Stomach smooth muscle (tissue), 2 donors: Measurements from ENCODE around the gene SLC16A1.
A peak's percentile ranks its signal among the peaks of the same experiment; 100 is the strongest.
"Not testable (repeated sequence)": the region's sequence is repeated elsewhere in the genome, so short reads cannot be mapped to it uniquely, and the experiment has no call there.

Source experiments
- H3K27ac ChIP-seq: one replicate; pipeline ENCODE4 v1.7.0; 2013; ENCODE audit warnings: mild to moderate bottlenecking, low read length, inconsistent platforms
- H3K27me3 ChIP-seq, 2 donors: one replicate each; pipeline ENCODE4 v1.7.0; 2013; ENCODE audit warnings: low read length in 2 of 2; ENCODE audit not compliant: insufficient read depth in 2 of 2, control insufficient read depth in 1 of 2
- H3K36me3 ChIP-seq, 2 donors: one replicate each; pipeline ENCODE4 v1.7.0; 2013; ENCODE audit warnings: low read length in 2 of 2; ENCODE audit not compliant: control insufficient read depth in 2 of 2, insufficient read depth in 2 of 2
- H3K4me1 ChIP-seq: one replicate; pipeline ENCODE4 v1.7.0; 2013; ENCODE audit warnings: low read length; ENCODE audit not compliant: control insufficient read depth, insufficient read depth
- H3K4me3 ChIP-seq, 2 donors: one replicate each; pipeline ENCODE4 v1.7.0; 2013; ENCODE audit warnings: low read length in 2 of 2
- H3K9ac ChIP-seq, 2 donors: one replicate each; pipeline ENCODE4 v1.7.0; 2013; ENCODE audit warnings: low read length in 2 of 2, mild to moderate bottlenecking in 1 of 2
- H3K9me3 ChIP-seq, 2 donors: one replicate each; pipeline ENCODE4 v1.7.0; 2013; ENCODE audit warnings: low read length in 2 of 2; ENCODE audit not compliant: control insufficient read depth in 2 of 2
- donor health status: healthy.
- donor health status: Pancreatic carcinoma.

SLC16A1 gene

DNA sequence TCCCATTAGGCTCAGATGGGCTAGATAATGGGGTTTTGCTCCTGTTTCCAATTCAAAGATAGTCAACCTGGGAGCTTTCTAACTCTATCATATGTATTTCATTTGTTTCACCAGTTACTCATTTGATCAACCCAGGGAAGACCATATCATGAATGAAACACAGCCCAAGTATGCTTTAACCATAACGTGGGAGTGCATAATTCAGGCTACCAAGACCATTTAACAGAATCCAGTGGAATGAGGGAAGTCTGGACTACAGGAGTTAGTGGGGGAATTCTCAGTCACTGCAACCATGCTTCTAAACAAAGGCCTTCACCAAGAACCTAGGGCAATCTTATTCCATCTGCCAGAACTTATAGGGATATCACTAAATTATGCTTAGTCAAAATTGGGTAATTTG is 15.0 kb upstream of the SLC16A1 start:
- Histone ChIP-seq H3K27me3 (no peaks in the 10 kb centered on the region), H3K36me3 (peaks cover 10 to 12% of the 10 kb centered on the region in 2 donors), H3K9me3 (no peaks in the 10 kb centered on the region), H3K4me1 (no peaks in the 10 kb centered on the region), H3K4me3 (no peak overlapping the region), H3K27ac (no peak overlapping the region), H3K9ac (no peak overlapping the region)

- no peaks in the 10 kb centered on the region for H3K27me3 ChIP-seq
- H3K27ac ChIP-seq: no peak overlapping the region
- no peaks in the 10 kb centered on the region for H3K9me3 ChIP-seq
- H3K4me1 ChIP-seq: no peaks in the 10 kb centered on the region
- H3K4me3 ChIP-seq: no peak overlapping the region
- peaks cover 10% of the 10 kb centered on the region in 2 donors for H3K36me3 ChIP-seq
- no peak overlapping the region for H3K9ac ChIP-seq
Observed at GRCh38 chr1:112964347-112964746, 8.4 kb upstream of the SLC16A1 start.

DNA sequence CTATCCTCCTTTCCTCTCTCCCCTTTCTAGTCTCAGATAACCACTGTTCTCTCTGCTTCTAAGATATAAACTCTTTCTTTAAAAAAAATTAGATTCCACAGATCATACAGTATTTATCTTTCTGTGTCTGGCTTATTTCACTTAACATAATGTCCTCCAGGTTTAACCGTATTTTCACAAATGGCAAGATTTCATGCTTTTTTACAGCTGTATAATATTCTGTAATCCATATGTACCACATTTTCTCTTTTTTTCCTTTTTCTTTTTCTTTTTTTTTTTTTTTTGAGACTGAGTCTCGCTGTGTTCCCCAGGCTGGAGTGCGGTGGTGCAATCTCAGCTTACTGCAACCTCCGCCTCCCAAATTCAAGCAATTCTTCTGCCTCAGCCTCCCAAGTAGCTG is 5.1 kb upstream of the SLC16A1 start:
- Histone ChIP-seq H3K4me3 (no peak overlapping the region), H3K9me3 (no peaks in the 10 kb centered on the region), H3K9ac (no peak overlapping the region), H3K36me3 (peaks cover 0 to 3% of the 10 kb centered on the region in 2 donors), H3K27ac (no peak overlapping the region), H3K27me3 (no peaks in the 10 kb centered on the region), H3K4me1 (peaks cover 10% of the 10 kb centered on the region)

- Histone ChIP-seq H3K36me3 (no peaks in the 10 kb centered on the region), H3K9me3 (no peaks in the 10 kb centered on the region), H3K9ac (no peak overlapping the region), H3K27ac (no peak overlapping the region), H3K4me1 (peaks cover 10% of the 10 kb centered on the region), H3K27me3 (no peaks in the 10 kb centered on the region), H3K4me3 (no peak overlapping the region)
Observed at GRCh38 chr1:112960384-112960783, 4.4 kb upstream of the SLC16A1 start.

GRCh38 chr1:112958236-112958635 is 2.2 kb upstream of the SLC16A1 start:
- not testable (repeated sequence) for H3K36me3 ChIP-seq

GRCh38 chr1:112957133-112957812 is 1.3 kb upstream of the SLC16A1 start:
- Histone ChIP-seq H3K9ac (peak overlapping the region; percentile 84 to 92), H3K9me3 (no peaks in the 10 kb centered on the region), H3K4me1 (peaks cover 13% of the 10 kb centered on the region), H3K27me3 (no peaks in the 10 kb centered on the region), H3K4me3 (peak overlapping the region; percentile 91 to 93), H3K36me3 (no peaks in the 10 kb centered on the region), H3K27ac (peak overlapping the region; percentile 88)

More at GRCh38 chr1:112958236-112958635, 2.2 kb upstream of the SLC16A1 start:
- H3K27me3 ChIP-seq, H3K9ac ChIP-seq, H3K9me3 ChIP-seq: not testable (repeated sequence)
- Histone ChIP-seq H3K4me1 (peaks cover 10% of the 10 kb centered on the region), H3K4me3 (peak overlapping the region; percentile 91 to 93), H3K27ac (peak overlapping the region; percentile 88)

GRCh38 chr1:112956544-112957132 is 642 bp upstream of the SLC16A1 start:
- H3K4me3 ChIP-seq: peak overlapping the region; percentile 91 to 93
- H3K4me1 ChIP-seq: peaks cover 13% of the 10 kb centered on the region
- no peaks in the 10 kb centered on the region for H3K27me3 ChIP-seq
- peak overlapping the region; percentile 88 for H3K27ac ChIP-seq
- H3K9me3 ChIP-seq: no peaks in the 10 kb centered on the region
- H3K36me3 ChIP-seq: no peaks in the 10 kb centered on the region
- H3K9ac ChIP-seq: peak overlapping the region; percentile 84 to 92

GRCh38 chr1:112954945-112955772 is 837 bp downstream of the SLC16A1 start:
- Histone ChIP-seq H3K27me3 (no peaks in the 10 kb centered on the region), H3K9me3 (no peaks in the 10 kb centered on the region), H3K36me3 (no peaks in the 10 kb centered on the region), H3K4me3 (peak overlapping the region; percentile 91 to 93), H3K9ac (peak overlapping the region; percentile 83 to 92), H3K4me1 (peaks cover 13% of the 10 kb centered on the region), H3K27ac (peak overlapping the region; percentile 88)

DNA sequence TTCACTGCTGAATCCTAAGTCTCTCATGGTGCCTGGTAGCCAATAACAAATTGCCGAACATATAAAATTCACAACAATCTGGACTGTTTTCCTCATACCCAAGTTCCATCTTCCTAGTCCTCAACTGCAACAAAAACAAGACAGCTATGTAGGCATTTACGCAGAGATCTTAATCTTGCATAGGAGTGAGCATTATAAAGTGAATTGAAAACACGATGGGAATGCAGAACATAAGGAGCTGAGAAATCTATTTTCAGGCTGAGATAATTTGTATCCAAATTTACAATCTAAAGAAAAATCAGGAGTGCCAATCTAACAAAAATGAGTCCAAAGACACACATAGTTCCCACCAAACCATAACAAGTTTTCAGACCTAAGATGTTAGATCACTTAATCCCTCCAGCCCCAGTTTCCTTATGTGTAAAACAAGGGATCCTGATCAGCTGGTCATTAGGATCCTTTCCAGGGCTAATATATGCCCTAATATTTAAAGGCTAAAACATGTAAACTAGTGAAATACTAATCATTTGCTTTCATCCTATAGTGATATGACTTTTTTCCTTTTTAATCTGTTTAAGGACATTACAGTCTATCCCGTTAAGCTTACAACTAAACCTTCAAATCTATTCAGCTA is 1.9 kb downstream of the SLC16A1 start:
- no peaks in the 10 kb centered on the region for H3K27me3 ChIP-seq
- H3K27ac ChIP-seq: no peak overlapping the region
- peaks cover 13% of the 10 kb centered on the region for H3K4me1 ChIP-seq
- peak overlapping the region; percentile 91 to 93 for H3K4me3 ChIP-seq
- no peaks in the 10 kb centered on the region for H3K9me3 ChIP-seq
- no peaks in the 10 kb centered on the region for H3K36me3 ChIP-seq
- peak overlapping the region; percentile 1 to 92 for H3K9ac ChIP-seq

- Histone ChIP-seq H3K4me1 (peaks cover 3% of the 10 kb centered on the region), H3K36me3 (no peaks in the 10 kb centered on the region), H3K4me3 (no peak overlapping the region), H3K9ac (no peak overlapping the region), H3K9me3 (no peaks in the 10 kb centered on the region), H3K27me3 (no peaks in the 10 kb centered on the region), H3K27ac (no peak overlapping the region)
Observed at GRCh38 chr1:112950426-112950825, 5.6 kb downstream of the SLC16A1 start.
